Tibial nerve (tissue), 4 donors: ENCODE data around the gene SLC25A17. TPM values are rescaled to one million over a fixed set of nuclear protein-coding genes. Genes with fewer than 3 reads are reported as not detected.
"Not testable (repeated sequence)": the region's sequence is repeated elsewhere in the genome, so short reads cannot be mapped to it uniquely, and the experiment has no call there.

Source experiments
- DNase-seq, 2 donors: peaks; one replicate each; pipeline ENCODE4 v3.0.0-alpha.2; 2019; ENCODE audit warnings: low spot score in 2 of 2
- H3K27ac ChIP-seq, 4 donors: fragments of 200-600 bp; sonication (generic) in 3 of 4; one replicate each; pipeline ENCODE4 v1.5.1; 2017 to 2019; ENCODE audit warnings: mild to moderate bottlenecking in 1 of 4
- H3K27me3 ChIP-seq, 2 donors: fragments of 200-600 bp; sonication (generic) in 1 of 2; one replicate each; pipeline versions ENCODE4 v1.5.1 to v1.6.0; 2017 to 2019
- H3K36me3 ChIP-seq, 3 donors: fragments of 200-600 bp; sonication (generic); one replicate each; pipeline ENCODE4 v1.5.1; 2018 to 2019
- H3K4me1 ChIP-seq, 4 donors: fragments of 200-600 bp; sonication (generic) in 3 of 4; one replicate each; pipeline ENCODE4 v1.5.1; 2017 to 2019
- H3K4me3 ChIP-seq, 4 donors: fragments of 200-600 bp; sonication (generic) in 3 of 4; one replicate each; pipeline ENCODE4 v1.5.1; 2017 to 2019; ENCODE audit warnings: mild to moderate bottlenecking in 1 of 4, moderate library complexity in 1 of 4
- H3K9me3 ChIP-seq, 4 donors: fragments of 200-600 bp; sonication (generic) in 3 of 4; one replicate each; pipeline ENCODE4 v1.5.1; 2017 to 2019
- EP300 ChIP-seq, 2 donors: sonication (generic); formaldehyde crosslinking; IDR thresholded peaks; one replicate each; pipeline ENCODE4 v1.6.1; 2017; ENCODE audit warnings: antibody characterized with exemption in 2 of 2, mild to moderate bottlenecking in 1 of 2
- POLR2A ChIP-seq, 2 donors: fragments of 450-650 bp; IDR thresholded peaks; one replicate each; pipeline ENCODE4 v1.6.1; 2017; ENCODE audit warnings: antibody characterized with exemption in 2 of 2, mild to moderate bottlenecking in 2 of 2, moderate library complexity in 2 of 2
- WGBS, 2 donors: methylation state at CpG; one replicate each; pipeline ENCODE4 v1.1.5; 2018; 5-methylcytosine and 5-hydroxymethylcytosine counted together
- total RNA-seq, 4 donors: library from RNA; depleted of rRNA; stranded (reverse); fragments of >200 nt; gene quantifications; one replicate each; pipeline ENCODE4 v1.1.0, GENCODE V29; 2016
- TF ChIP-seq, protein P1 (sequence below), 5 experiments: fragments of 200-600 bp in 3 of 5; fragments of 450-650 bp in 2 of 5; sonication (generic) in 3 of 5; IDR thresholded peaks; one replicate each; pipeline ENCODE4 v1.5.1; 2016 to 2019; ENCODE audit warnings: antibody characterized with exemption in 5 of 5, mild to moderate bottlenecking in 3 of 5, moderate library complexity in 2 of 5

SLC25A17 gene
- total RNA-seq, 4 donors from 2014 or later: 19.3 to 34.1 (median 21.4) TPM

DNA sequence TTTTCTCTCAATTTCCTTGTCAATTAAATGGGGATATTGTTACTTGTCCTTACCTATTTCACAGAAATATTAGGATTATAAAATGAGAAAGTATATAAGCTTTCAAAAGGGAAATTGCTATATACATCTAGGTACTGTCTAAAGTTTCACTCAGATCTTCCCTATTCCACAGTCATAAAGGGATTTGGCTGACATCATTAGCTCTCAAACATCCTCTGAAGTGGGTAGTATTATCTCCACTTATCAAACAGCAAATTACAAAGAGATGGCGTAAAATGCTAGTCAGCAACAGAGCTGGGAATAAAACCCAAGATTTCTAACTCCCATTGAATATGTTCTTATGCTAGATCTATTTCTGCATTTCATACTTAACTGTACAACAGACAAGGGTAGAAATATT, 50.9 kb downstream of the SLC25A17 start:
- no peaks in the 10 kb centered on the region for H3K4me1 ChIP-seq
- no peaks in the 10 kb centered on the region for H3K9me3 ChIP-seq
- no peak overlapping the region for H3K27ac ChIP-seq
- DNase-seq: no peak
- TF ChIP-seq EP300 (IDR thresholded peaks at IDR 0.05) (no peak), POLR2A (IDR thresholded peaks at IDR 0.05) (no peak)
- TF ChIP-seq, protein P1, sequence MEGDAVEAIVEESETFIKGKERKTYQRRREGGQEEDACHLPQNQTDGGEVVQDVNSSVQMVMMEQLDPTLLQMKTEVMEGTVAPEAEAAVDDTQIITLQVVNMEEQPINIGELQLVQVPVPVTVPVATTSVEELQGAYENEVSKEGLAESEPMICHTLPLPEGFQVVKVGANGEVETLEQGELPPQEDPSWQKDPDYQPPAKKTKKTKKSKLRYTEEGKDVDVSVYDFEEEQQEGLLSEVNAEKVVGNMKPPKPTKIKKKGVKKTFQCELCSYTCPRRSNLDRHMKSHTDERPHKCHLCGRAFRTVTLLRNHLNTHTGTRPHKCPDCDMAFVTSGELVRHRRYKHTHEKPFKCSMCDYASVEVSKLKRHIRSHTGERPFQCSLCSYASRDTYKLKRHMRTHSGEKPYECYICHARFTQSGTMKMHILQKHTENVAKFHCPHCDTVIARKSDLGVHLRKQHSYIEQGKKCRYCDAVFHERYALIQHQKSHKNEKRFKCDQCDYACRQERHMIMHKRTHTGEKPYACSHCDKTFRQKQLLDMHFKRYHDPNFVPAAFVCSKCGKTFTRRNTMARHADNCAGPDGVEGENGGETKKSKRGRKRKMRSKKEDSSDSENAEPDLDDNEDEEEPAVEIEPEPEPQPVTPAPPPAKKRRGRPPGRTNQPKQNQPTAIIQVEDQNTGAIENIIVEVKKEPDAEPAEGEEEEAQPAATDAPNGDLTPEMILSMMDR (IDR thresholded peaks at IDR 0.05): no peak
- H3K27me3 ChIP-seq: no peaks in the 10 kb centered on the region
- no peak overlapping the region for H3K4me3 ChIP-seq
- WGBS, 2 donors: 97 to 100% methylated on average over 1 of the region's 1 CpG
- peaks cover 0 to 51% (median 12%) of the 10 kb centered on the region in 3 donors for H3K36me3 ChIP-seq

DNA sequence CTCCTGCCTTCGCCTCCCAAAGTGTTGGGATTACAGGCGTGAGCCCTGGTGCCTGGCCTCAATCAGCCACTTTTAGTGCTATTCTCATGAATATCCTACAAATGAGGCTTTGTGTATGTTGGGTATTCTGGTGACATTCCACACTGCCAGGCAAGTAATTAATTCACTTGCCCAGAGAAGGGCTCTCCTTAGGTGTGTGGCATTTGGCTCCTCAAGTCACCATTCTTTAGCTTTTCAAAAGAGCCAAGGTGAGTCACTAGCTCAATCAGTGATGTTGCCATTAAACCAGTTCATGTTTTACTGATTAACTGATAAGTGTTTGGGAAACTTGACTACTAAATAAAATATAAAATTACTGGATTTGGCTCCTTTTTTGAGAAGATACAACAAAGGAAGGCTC, 52.2 kb downstream of the SLC25A17 start:
- peaks cover 0 to 39% (median 0%) of the 10 kb centered on the region in 3 donors for H3K36me3 ChIP-seq
- TF ChIP-seq EP300 (IDR thresholded peaks at IDR 0.05): no peak
- TF ChIP-seq, protein P1 (IDR thresholded peaks at IDR 0.05): no peak
- no peak for DNase-seq
- WGBS, 2 donors: 77 to 93% methylated on average over 2 of the region's 2 CpGs
- no peak overlapping the region for H3K4me3 ChIP-seq
- no peaks in the 10 kb centered on the region for H3K9me3 ChIP-seq
- no peaks in the 10 kb centered on the region for H3K4me1 ChIP-seq
- H3K27ac ChIP-seq: no peak overlapping the region
- H3K27me3 ChIP-seq: no peaks in the 10 kb centered on the region

DNA sequence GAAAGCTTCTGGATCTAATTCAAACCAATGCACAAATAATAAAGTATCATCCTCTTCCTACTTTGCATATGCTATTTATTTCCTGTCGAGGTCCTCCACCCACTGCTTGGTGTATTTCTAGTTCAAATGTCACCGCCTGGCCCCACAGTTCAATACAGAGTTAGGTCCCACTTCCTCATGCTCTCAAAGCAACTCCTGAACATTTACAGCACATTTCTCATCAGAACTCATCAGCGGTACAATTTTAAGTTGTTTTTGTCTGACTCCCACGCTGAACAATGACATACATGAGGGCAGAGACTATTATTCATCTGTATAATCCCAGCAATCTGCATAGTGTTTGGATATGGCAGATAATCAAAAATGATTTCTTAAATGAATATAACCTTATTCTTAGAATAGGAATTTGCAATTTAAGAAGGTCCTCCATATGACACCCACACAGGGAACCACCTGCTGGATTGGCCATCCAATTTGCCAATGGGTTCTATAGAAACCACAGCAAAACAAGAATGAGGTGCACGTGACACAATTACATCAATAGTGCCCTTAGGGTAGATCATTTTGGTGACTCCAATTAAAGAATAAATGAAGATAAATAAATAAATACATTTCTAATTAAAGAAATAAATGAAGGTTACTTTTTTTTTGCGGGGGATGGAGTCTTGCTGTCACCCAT, 54.2 kb downstream of the SLC25A17 start:
- no peak for TF ChIP-seq EP300 (IDR thresholded peaks at IDR 0.05)
- no peak for TF ChIP-seq POLR2A (IDR thresholded peaks at IDR 0.05)
- TF ChIP-seq, protein P1 (IDR thresholded peaks at IDR 0.05): no peak
- H3K27me3 ChIP-seq: no peaks in the 10 kb centered on the region
- no peak overlapping the region for H3K27ac ChIP-seq
- H3K36me3 ChIP-seq: peaks cover 0 to 18% (median 0%) of the 10 kb centered on the region in 3 donors
- no peak for DNase-seq
- WGBS, 2 donors: 51 to 52% methylated on average over 6 of the region's 6 CpGs
- no peak overlapping the region for H3K4me3 ChIP-seq
- H3K4me1 ChIP-seq: peaks cover 0 to 4% (median 0%) of the 10 kb centered on the region in 4 donors
- no peaks in the 10 kb centered on the region for H3K9me3 ChIP-seq

DNA sequence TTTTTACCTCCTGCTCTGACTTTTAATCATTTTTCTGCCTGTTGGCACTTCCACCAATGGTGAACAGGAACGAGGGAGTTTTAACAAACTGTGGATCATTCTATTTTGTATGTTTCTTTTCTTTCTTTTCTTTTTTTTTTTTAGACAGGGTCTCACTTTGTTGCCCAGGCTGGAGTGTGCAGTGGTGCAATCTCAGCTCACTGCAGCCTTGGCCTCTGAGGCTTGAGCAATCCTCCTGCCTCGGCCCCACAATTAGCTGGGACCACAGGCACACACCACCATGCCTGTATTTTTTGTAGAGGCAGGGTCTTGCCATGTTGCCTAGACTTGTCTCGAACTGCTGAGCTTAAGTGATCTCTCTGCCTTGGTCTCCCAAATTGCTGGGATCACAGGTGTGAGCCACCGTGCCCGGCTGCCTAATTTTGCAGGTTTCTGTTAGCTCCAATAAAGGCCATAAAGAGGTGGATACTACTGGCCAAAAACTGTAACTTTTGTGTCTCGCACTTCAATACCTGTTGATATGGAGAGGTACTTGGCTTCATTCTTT, 59.8 kb downstream of the SLC25A17 start:
- no peak for DNase-seq
- peaks cover 0 to 4% (median 0%) of the 10 kb centered on the region in 4 donors for H3K4me1 ChIP-seq
- WGBS, 2 donors: 91 to 94% methylated on average over 6 of the region's 6 CpGs
- H3K9me3 ChIP-seq: no peaks in the 10 kb centered on the region
- no peak overlapping the region for H3K4me3 ChIP-seq
- H3K36me3 ChIP-seq: no peaks in the 10 kb centered on the region
- H3K27ac ChIP-seq: no peak overlapping the region
- TF ChIP-seq EP300 (IDR thresholded peaks at IDR 0.05): no peak
- no peaks in the 10 kb centered on the region for H3K27me3 ChIP-seq

DNA sequence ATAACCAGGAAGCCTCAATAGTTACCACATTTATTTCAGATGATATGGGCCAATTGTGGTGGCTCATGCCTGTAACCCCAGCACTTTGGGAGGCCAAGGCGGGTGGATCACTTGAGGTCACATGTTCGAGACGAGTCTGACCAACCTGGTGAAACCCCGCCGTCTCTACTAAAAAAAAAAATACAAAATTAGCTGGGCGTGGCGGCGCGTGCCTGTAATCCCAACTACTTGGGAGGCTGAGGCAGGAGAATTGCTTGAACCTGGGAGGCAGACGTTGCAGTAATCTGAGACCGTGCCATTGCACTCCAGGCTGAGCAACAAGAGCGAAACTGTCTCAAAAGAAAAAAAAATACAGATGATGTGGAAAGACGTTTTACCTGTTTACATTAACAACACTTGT, 60.3 kb downstream of the SLC25A17 start:
- H3K27ac ChIP-seq, H3K4me3 ChIP-seq, H3K4me1 ChIP-seq, H3K9me3 ChIP-seq, H3K36me3 ChIP-seq, DNase-seq, H3K27me3 ChIP-seq: not testable (repeated sequence)
- WGBS, 2 donors: 92 to 96% methylated on average over 13 of the region's 13 CpGs

DNA sequence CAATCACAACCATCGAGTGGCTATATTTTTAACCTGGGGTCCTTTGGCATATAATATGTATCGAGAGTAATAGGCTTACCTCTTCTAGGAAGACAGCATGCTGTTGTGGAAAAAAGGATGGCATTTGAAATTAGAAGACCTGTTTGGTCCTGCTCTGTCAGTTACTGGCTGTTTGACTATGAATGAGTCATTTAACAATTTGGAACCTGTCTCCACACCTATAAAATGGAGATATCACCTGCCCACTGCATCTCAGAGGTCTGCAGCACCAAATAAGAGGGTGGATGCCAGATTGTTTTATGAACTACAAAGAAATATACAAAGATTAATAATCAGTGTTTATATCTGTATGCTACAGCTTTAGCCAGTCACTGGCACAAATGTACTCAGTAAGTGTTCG, 60.8 kb downstream of the SLC25A17 start:
- H3K4me3 ChIP-seq: no peak overlapping the region
- H3K4me1 ChIP-seq: peaks cover 0 to 4% (median 0%) of the 10 kb centered on the region in 4 donors
- no peak for DNase-seq
- TF ChIP-seq, protein P1 (IDR thresholded peaks at IDR 0.05): no peak
- TF ChIP-seq POLR2A (IDR thresholded peaks at IDR 0.05) (no peak), EP300 (IDR thresholded peaks at IDR 0.05) (no peak)
- no peaks in the 10 kb centered on the region for H3K27me3 ChIP-seq
- H3K9me3 ChIP-seq: no peaks in the 10 kb centered on the region
- no peak overlapping the region for H3K27ac ChIP-seq
- no peaks in the 10 kb centered on the region for H3K36me3 ChIP-seq
- WGBS, 2 donors: 86 to 92% methylated on average over 3 of the region's 3 CpGs
